ENCODE measurements around the gene TBL3.
A peak's percentile ranks its signal among the peaks of the same experiment; 100 is the strongest.
"Not testable (repeated sequence)": the region's sequence is repeated elsewhere in the genome, so short reads cannot be mapped to it uniquely, and the experiment has no call there.

The TBL3 gene

GRCh38 chr16:2002406-2003230 lies 30.8 kb downstream of the TBL3 start:
- DNase-seq = no peak

- no peak for DNase-seq
These were observed 31.5 kb downstream of the TBL3 start for GRCh38 chr16:2003231-2003826.

GRCh38 chr16:2003827-2004641 lies 32.2 kb downstream of the TBL3 start:
- DNase-seq = peak; percentile 86

- DNase-seq = no peak
These were observed 33.1 kb downstream of the TBL3 start for GRCh38 chr16:2004795-2005517.

- no peak for DNase-seq
These were observed 33.8 kb downstream of the TBL3 start for GRCh38 chr16:2005646-2006045.

- DNase-seq = no peak
These were observed 34.5 kb downstream of the TBL3 start for GRCh38 chr16:2006317-2006716.

- no peak for DNase-seq
These were observed 35.4 kb downstream of the TBL3 start for GRCh38 chr16:2007081-2007836.

- DNase-seq = peak; percentile 32
These were observed 36.2 kb downstream of the TBL3 start for GRCh38 chr16:2008009-2008526.

GRCh38 chr16:2008631-2009163 lies 36.8 kb downstream of the TBL3 start:
- no peak for DNase-seq

GRCh38 chr16:2009164-2009711 lies 37.4 kb downstream of the TBL3 start:
- no peak for DNase-seq

GRCh38 chr16:2009791-2010510 lies 38.1 kb downstream of the TBL3 start, which contains the start of gene ZNF598:
Gene ZNF598, minus strand, starts transcription at chr16:2009821.
- DNase-seq = peak; percentile 81

- DNase-seq = not testable (repeated sequence)
These were observed 39.9 kb downstream of the TBL3 start for GRCh38 chr16:2011726-2012125.

- DNase-seq = no peak
These were observed 41.7 kb downstream of the TBL3 start for GRCh38 chr16:2013527-2013926.

GRCh38 chr16:2015117-2015946 lies 43.5 kb downstream of the TBL3 start:
- DNase-seq = no peak

- no peak for DNase-seq
These were observed 44.0 kb downstream of the TBL3 start for GRCh38 chr16:2015947-2016208.

GRCh38 chr16:2016407-2016922 lies 44.6 kb downstream of the TBL3 start:
- peak; percentile 18 for DNase-seq

GRCh38 chr16:2019518-2019920 lies 47.7 kb downstream of the TBL3 start, which contains the start of gene NPW:
Gene NPW, plus strand, starts transcription at chr16:2019785.
- no peak for DNase-seq

GRCh38 chr16:2019921-2020831 lies 48.3 kb downstream of the TBL3 start:
- no peak for DNase-seq

GRCh38 chr16:2022723-2023091 lies 50.9 kb downstream of the TBL3 start:
- no peak for DNase-seq
